ENCODE data around the gene SLC8A1. TPM values are rescaled to one million over a fixed set of nuclear protein-coding genes. Genes with fewer than 3 reads are reported as not detected.

SLC8A1 gene
- total RNA-seq, 1 experiment from 2014 or later: 0.43 TPM

DNA sequence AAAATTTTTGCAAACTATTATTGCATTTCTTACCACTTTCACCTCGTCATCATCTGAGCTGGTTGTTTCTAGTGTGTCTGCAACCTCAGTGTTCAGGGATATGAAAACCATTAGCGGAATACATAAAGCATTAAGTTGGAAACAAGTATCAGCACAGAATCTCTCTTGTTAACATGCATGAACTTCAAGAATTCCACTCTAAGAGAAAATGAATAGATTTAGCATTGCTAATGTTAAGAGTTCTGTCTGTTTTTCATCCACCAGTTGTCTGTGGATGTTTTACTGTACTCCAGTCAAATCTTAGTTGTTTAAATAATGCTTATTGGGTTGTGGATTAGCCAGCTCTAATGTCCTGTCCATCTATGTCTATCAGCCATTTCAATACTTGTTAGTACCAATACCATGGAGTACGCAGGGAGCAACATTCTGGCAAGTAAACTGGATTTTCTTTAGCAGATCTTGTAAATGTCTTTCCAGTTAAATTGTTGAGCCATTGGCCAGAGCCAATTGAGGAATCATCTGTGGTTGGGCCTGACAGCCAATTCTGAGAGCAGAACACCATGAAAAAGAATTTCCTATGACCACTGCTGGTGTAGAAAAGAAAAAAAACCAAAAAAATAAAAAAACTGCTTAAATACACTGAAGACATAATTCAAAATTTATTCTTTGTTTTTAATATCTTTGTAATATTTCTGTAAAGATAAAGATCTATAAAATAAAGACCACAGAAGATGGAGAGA is 82.5 kb downstream of the SLC8A1 start:
- Histone ChIP-seq H3K27me3 (replicated peaks; ENCODE audit: control insufficient read depth, insufficient read depth, low read length) (no peaks in the 10 kb centered on the region), H3K4me3 (ENCODE audit: low read depth, low read length) (no peak overlapping the region), H3K4me1 (no peaks in the 10 kb centered on the region), H3K9me3 (no peaks in the 10 kb centered on the region), H3K36me3 (ENCODE audit: control insufficient read depth, insufficient read depth, low read length) (no peaks in the 10 kb centered on the region)
- no TSS peak for BruUV-seq (replicated peaks)
- Mint-ChIP-seq H3K27me3 (ENCODE audit: insufficient read depth, unreplicated experiment) (peaks cover 19% of the 10 kb centered on the region), H3K4me3 (ENCODE audit: unreplicated experiment) (no peak overlapping the region), H3K9me3 (ENCODE audit: unreplicated experiment) (no peaks in the 10 kb centered on the region), H3K36me3 (ENCODE audit: insufficient read depth, unreplicated experiment) (no peaks in the 10 kb centered on the region), H3K27ac (ENCODE audit: unreplicated experiment) (no peak overlapping the region), H3K4me1 (ENCODE audit: low read depth, unreplicated experiment) (no peaks in the 10 kb centered on the region)
- no peak for TF ChIP-seq CTCF (IDR thresholded peaks at IDR 0.05; ENCODE audit: insufficient read depth in 1 of 2, low read depth in 1 of 2, low read length in 1 of 2, severe bottlenecking in 1 of 2, unreplicated experiment in 1 of 2)
- DNase-seq: no peak
- ChIA-PET POLR2A (no interaction called here), CTCF (no interaction called here)
- intact Hi-C loops (cut with micrococcal nuclease; ENCODE audit: unreplicated experiment): no loop called here

DNA sequence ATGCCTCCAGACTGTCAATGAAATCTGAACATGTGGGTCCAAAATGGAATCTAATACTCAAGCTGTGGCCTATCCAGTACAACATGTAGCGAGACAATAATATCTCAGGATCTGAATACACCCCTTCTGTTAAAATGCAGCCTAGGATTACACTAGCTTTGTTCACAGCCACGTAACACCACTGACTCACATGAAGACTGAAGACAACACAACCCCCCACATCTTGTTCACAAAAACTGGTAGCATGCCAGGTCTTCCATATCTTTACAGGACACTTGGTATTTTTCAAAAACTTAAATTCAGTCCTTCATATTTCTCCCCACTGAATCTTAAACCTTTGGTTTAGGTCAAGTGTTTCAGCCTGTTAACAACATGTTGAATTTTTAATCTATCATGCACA is 84.2 kb downstream of the SLC8A1 start:
- Mint-ChIP-seq H3K4me1 (ENCODE audit: low read depth, unreplicated experiment) (no peaks in the 10 kb centered on the region), H3K9me3 (ENCODE audit: unreplicated experiment) (no peaks in the 10 kb centered on the region)

GRCh38 chr2:40367032-40367431 is 84.9 kb downstream of the SLC8A1 start:
- H3K36me3 Mint-ChIP-seq (ENCODE audit: insufficient read depth, unreplicated experiment): no peaks in the 10 kb centered on the region
- BruUV-seq (replicated peaks): no TSS peak
- H3K4me1 Mint-ChIP-seq (ENCODE audit: low read depth, unreplicated experiment): no peaks in the 10 kb centered on the region
- CTCF ChIA-PET: no interaction called here
- H3K27me3 Mint-ChIP-seq (ENCODE audit: insufficient read depth, unreplicated experiment): peaks cover 15% of the 10 kb centered on the region
- no peak for DNase-seq
- H3K4me3 Mint-ChIP-seq (ENCODE audit: unreplicated experiment): no peak overlapping the region
- H3K9me3 Mint-ChIP-seq (ENCODE audit: unreplicated experiment): no peaks in the 10 kb centered on the region
- POLR2A ChIA-PET: no interaction called here
- Histone ChIP-seq H3K36me3 (ENCODE audit: control insufficient read depth, insufficient read depth, low read length) (no peaks in the 10 kb centered on the region), H3K4me3 (ENCODE audit: low read depth, low read length) (no peak overlapping the region), H3K27me3 (replicated peaks; ENCODE audit: control insufficient read depth, insufficient read depth, low read length) (no peaks in the 10 kb centered on the region), H3K9me3 (no peaks in the 10 kb centered on the region), H3K4me1 (no peaks in the 10 kb centered on the region)
- intact Hi-C loops (cut with micrococcal nuclease; ENCODE audit: unreplicated experiment): no loop called here
- H3K27ac Mint-ChIP-seq (ENCODE audit: unreplicated experiment): no peak overlapping the region
- no peak for TF ChIP-seq CTCF (IDR thresholded peaks at IDR 0.05; ENCODE audit: insufficient read depth in 1 of 2, low read depth in 1 of 2, low read length in 1 of 2, severe bottlenecking in 1 of 2, unreplicated experiment in 1 of 2)

More for the DNA sequence above, 84.2 kb downstream of the SLC8A1 start:
- intact Hi-C loops (cut with micrococcal nuclease; ENCODE audit: unreplicated experiment): no loop called here
- no peak overlapping the region for H3K4me3 Mint-ChIP-seq (ENCODE audit: unreplicated experiment)
- BruUV-seq (replicated peaks): no TSS peak
- CTCF ChIA-PET: no interaction called here
- peaks cover 17% of the 10 kb centered on the region for H3K27me3 Mint-ChIP-seq (ENCODE audit: insufficient read depth, unreplicated experiment)
- Histone ChIP-seq H3K27me3 (replicated peaks; ENCODE audit: control insufficient read depth, insufficient read depth, low read length) (no peaks in the 10 kb centered on the region), H3K4me1 (no peaks in the 10 kb centered on the region), H3K4me3 (ENCODE audit: low read depth, low read length) (no peak overlapping the region), H3K36me3 (ENCODE audit: control insufficient read depth, insufficient read depth, low read length) (no peaks in the 10 kb centered on the region), H3K9me3 (no peaks in the 10 kb centered on the region)
- H3K27ac Mint-ChIP-seq (ENCODE audit: unreplicated experiment): no peak overlapping the region
- no peak for DNase-seq
- POLR2A ChIA-PET: no interaction called here
- no peaks in the 10 kb centered on the region for H3K36me3 Mint-ChIP-seq (ENCODE audit: insufficient read depth, unreplicated experiment)
- TF ChIP-seq CTCF (IDR thresholded peaks at IDR 0.05; ENCODE audit: insufficient read depth in 1 of 2, low read depth in 1 of 2, low read length in 1 of 2, severe bottlenecking in 1 of 2, unreplicated experiment in 1 of 2): no peak

Data from Caco-2 (cell line).